ENCODE results near the gene SF3A2. TPM values are rescaled to one million over a fixed set of nuclear protein-coding genes. Genes with fewer than 3 reads are reported as not detected.

Gene SF3A2
- polyA plus RNA-seq, 12 donors: 43.8 to 91.0 (median 53.3) TPM; not detected in 1

GRCh38 chr19:2252055-2252796, 15.6 kb downstream of the SF3A2 start:
- no peak for DNase-seq

DNA sequence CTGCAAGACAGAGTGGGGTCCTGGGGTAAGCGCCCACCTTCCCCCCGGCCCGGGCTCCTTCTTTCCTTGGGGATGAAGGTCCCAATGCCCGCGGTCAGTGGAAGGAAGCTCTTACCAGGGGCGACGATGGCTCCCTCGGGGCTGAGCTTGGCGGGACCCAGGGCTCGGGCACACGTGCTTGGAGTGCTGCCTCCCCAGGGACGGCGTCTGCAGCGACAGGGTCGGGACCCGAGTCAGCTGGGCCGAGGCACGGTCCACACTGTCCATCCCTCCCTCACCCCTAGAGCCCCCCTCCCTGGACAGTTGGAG, 16.1 kb downstream of the SF3A2 start:
- no peak for DNase-seq

DNA sequence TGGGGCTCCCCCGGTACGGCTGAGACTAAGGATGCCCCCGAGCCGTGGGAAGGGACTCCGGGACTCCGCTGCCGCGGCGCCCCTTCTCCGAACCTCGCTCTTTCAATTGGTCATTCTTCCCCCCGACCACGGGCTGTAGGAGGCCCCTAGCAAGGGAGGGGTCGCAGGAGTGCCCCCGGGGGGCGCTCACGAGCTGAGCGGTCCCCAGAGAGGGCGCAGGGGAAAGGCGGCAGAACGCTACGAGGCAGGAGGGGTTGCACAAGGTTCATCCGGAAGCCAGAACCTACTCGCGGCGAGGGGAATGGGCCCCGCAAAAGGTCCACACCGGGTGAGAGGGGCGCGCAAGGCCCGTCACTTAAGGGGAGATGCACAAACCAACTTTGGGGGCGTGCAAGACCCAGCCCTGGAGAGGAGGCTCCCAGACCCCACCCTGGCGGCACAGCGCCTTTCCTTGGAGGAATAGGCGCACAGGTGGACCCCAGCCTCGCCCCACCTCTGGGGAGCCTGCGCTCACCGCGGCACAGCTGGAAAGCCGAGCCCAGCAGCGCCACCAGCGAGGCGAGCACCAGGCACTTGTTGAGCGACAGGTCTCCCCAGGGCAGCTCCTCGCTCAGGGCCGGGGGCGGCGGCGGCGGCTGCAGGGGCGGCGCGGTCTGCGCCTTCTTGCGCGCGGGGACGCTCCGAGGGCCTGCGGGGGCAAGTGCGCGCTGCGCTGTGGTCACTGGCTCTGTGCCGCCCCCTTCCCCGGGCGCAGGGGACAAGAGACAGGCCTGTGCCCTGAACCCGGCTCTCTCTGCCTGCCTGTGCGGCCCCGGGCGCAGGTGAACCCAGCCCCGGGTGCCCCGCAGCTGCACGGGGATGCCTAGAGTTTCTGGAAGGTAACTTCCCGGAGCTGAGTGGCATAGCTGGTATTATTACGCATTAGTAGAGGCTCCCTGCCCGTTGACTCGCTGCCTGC, 16.8 kb downstream of the SF3A2 start:
- DNase-seq: no peak

DNA sequence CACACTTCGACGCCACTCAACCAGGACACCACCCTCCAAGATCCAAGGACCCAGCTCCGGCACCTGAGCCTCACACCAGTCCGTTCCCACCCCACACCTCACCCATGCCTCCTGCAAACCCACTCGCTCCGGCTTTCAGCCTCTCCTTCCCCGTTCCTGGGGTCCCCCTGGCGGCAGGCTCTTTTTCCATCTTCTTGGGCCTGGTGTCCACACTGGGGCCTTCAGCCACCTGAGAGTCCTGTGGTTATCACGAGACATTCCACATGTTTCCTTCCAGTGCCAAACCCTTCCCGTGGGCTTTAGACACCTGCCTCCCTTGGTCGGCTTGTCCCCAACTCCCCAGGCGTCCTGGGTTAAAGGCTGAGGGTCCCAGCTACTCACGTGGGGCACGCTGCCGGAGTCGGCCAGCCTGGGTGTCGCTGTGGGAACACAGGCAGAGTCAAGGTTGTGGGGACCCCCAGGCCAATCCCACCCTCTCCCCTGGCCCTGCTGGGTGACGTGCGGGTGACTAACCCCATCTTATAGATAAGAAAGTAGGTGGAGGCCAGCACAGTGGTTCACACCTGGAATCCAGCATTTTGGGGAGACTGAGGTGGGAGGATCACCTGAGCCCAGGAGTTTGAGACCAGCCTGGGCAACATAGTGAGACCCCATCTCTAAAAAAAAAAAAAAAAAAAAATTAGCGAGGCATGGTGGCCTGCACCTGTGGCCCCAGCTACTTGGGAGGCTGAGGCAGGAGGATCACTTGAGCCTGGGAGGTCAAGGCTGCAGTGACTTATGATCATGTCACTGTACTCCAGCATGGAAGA, 17.6 kb downstream of the SF3A2 start:
- DNase-seq: no peak

DNA sequence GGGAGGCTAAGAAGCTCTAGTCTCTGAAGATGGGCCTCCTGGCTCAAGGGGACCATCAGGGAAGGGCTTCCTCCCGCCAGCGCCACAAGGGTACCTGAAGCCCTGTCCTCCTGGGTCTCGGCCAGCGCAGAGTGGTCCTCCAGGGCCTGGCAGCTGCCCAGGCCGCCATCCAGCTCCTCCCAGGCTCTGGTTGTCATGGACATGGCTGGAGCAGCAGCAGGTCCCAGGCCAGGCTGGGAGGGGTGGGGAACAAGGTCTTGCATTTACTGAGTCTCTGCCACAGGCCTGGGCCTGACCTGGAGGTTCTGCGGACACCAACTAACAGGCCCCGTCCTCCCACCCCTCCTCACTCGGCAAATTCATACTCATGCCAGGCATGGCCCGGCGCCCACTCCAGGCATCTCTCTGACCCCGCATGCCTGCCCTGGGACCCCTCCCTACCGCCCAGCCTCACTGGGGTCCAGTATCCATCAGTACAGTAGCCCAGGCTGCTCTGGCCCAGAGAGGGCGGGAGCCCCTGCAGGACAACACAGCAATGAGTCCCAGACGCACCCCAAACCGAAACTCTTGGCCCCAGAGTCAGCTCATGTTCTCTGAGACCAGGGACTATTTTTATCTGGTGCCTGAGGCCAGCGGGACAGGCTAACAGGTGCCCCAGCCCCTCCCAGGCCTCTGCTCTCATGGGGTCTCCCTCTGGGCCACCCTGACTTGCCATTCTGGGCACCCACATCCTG, 18.7 kb downstream of the SF3A2 start:
- DNase-seq: no peak

DNA sequence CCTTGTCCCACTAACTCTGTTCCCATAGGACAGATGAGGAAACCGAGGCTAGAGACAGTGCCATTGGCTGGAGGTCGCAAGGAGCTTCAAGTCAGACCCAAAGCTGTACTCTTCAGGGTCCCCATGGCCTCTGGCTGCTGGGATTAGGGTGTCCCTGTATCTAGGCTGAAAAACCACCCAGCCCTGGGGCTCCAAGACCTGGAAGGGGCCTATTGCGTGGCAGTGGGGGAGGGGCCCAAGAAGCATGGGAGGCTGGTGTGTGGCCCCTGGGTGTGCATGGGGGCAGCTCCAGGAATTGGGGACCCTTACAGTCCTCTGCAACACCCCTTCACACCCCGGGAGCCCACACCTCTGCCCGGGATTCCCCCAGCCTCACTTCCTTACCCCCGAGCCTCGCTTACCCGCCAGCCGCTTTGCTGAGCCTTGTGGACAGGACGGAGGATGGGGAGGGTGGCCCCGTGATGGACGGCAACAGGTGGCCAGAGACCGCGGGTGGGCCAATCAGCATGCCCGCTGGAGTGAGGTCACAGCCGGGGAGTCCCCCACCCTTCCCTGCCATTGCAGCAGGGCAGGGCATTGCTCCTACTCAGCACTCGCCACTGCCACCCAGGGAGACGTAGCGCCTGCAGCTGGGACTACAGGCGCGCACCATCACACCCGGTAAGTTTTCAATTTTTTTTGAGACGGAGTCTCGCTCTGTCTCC, 19.5 kb downstream of the SF3A2 start, which contains the start of gene JSRP1:
TSS of gene JSRP1 (minus strand) at position 436 of the 704 bp plus-strand sequence. CDS start 1,103 bp downstream, outside the sequence.
- DNase-seq: no peak

- DNase-seq: no peak
Observed at GRCh38 chr19:2259336-2259735, 22.7 kb downstream of the SF3A2 start.

- no peak for DNase-seq
Observed at GRCh38 chr19:2260341-2260805, 23.7 kb downstream of the SF3A2 start.

GRCh38 chr19:2261438-2262172, 25.0 kb downstream of the SF3A2 start:
- no peak for DNase-seq

DNA sequence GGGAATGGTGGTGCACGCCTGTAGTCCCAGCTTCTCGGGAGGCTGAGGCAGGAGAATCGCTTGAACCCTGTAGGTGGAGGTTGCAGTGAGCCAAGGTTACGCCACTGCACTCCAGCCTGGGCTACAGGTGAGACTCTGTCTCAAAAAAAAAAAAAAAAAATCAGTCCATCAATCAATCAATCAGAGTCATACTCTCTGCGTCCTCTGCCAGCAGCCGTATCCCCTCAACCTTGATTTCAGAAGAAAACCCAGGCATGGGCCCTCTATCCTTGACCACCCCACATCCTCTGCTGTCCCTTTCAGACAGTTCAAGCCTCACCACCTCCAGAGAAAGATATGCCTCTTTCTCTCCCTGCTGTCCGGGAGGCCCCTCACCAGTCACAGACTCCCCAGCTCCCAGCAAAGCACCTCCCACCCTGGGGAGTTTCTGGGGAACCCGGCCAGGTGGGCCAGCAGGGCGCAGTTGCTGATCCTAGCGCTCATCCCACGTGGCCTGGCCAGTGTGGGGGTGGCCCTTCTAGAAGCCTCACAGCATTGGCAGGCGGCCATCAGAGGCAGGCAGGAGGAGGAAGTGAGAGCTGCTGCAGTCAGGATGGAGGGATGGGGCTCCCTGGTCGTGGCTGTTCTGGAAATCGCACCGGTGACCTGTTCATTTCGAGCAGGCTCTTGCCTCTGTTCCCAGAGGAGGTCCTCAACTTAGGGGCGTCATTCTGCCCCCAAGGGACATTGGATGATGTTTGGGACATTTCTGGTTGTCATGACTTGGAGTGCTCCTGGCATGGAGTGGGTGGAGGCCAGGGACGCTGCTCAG, 29.8 kb downstream of the SF3A2 start:
- peak; percentile 63 for DNase-seq

GRCh38 chr19:2268480-2268830, 31.8 kb downstream of the SF3A2 start:
- no peak for DNase-seq

- DNase-seq: no peak
Observed at GRCh38 chr19:2268861-2269243, 32.2 kb downstream of the SF3A2 start.

- peak; percentile 97 for DNase-seq
Observed at GRCh38 chr19:2269244-2270156, 32.9 kb downstream of the SF3A2 start.

DNA sequence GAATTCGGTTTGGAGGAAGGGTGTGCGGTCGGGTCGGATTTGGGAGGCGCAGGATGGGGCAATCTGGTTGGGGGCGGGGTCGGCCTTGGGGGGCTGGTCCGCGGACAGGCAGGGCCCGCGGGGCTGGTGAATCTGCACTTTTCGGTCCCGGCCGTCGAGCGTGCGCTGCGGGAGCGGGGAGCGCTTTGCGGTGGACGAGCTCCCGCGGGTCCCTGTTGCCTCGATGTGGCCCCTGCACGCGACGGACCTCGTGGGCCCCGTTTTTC, 33.5 kb downstream of the SF3A2 start:
- DNase-seq: no peak

GRCh38 chr19:2270423-2271233, 34.0 kb downstream of the SF3A2 start:
- peak; percentile 89 for DNase-seq

GRCh38 chr19:2271234-2272103, 34.8 kb downstream of the SF3A2 start:
- DNase-seq: no peak
